ENCODE results near the gene KCTD5. TPM values are rescaled to one million over a fixed set of nuclear protein-coding genes. Genes with fewer than 3 reads are reported as not detected.

Gene KCTD5
- total RNA-seq, 1 donor from 2014 or later, result 21.6 TPM

DNA sequence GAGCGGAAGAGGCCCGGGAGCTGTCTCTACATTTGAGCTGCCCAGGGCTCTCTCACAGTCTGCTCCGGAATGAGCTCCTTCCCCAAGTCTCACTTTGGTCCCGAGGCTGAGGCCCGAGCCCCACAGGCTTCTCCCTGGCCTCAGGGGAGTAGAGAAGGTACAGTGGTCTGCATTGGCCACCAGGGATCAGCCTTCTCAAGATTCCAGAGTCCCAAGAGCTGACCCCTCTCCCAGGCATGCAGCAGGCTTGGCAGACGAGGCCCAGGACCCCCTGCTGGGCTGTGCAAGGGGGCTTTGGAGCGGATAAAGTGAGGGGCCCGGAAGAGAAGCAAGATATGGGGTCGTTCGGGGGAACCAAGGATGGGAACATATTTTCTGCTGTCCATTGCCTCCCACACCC is 34.6 kb downstream of the KCTD5 start:
- no peak overlapping the region for H3K27ac ChIP-seq
- no peak overlapping the region for H2AFZ ChIP-seq (replicated peaks)
- DNase-seq (ENCODE audit: low spot score), result peak; percentile 44

GRCh38 chr16:2717383-2718263 is 35.3 kb downstream of the KCTD5 start:
- Histone ChIP-seq H3F3A (ENCODE audit: low read depth) (peaks cover 26% of the 10 kb centered on the region), H3K4me3 (no peak overlapping the region), H3K9me3 (ENCODE audit: low read depth) (no peaks in the 10 kb centered on the region), H3K79me2 (ENCODE audit: low read depth) (no peaks in the 10 kb centered on the region), H3K27ac (no peak overlapping the region), H3K9ac (no peak overlapping the region), H3K27me3 (peaks cover 15% of the 10 kb centered on the region), H3K4me2 (no peak overlapping the region), H3K4me1 (no peaks in the 10 kb centered on the region), H3K36me3 (no peaks in the 10 kb centered on the region), H2AFZ (replicated peaks) (no peak overlapping the region), H4K20me1 (ENCODE audit: low read depth) (peaks cover 27% of the 10 kb centered on the region)
- Mint-ChIP-seq H3K4me1 (peaks cover 2% of the 10 kb centered on the region), H3K27ac (no peak overlapping the region), H3K36me3 (no peaks in the 10 kb centered on the region), H3K4me3 (no peak overlapping the region), H3K9me3 (no peaks in the 10 kb centered on the region), H3K27me3 (ENCODE audit: insufficient read depth, low read depth) (peaks cover 15% of the 10 kb centered on the region)
- no peak for TF ChIP-seq EZH2phosphoT487 (IDR thresholded peaks at IDR 0.05)
- TF ChIP-seq, protein P1, sequence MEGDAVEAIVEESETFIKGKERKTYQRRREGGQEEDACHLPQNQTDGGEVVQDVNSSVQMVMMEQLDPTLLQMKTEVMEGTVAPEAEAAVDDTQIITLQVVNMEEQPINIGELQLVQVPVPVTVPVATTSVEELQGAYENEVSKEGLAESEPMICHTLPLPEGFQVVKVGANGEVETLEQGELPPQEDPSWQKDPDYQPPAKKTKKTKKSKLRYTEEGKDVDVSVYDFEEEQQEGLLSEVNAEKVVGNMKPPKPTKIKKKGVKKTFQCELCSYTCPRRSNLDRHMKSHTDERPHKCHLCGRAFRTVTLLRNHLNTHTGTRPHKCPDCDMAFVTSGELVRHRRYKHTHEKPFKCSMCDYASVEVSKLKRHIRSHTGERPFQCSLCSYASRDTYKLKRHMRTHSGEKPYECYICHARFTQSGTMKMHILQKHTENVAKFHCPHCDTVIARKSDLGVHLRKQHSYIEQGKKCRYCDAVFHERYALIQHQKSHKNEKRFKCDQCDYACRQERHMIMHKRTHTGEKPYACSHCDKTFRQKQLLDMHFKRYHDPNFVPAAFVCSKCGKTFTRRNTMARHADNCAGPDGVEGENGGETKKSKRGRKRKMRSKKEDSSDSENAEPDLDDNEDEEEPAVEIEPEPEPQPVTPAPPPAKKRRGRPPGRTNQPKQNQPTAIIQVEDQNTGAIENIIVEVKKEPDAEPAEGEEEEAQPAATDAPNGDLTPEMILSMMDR (IDR thresholded peaks at IDR 0.05), result no peak
- no peak for TF ChIP-seq EZH2 (IDR thresholded peaks at IDR 0.05)
- DNase-seq (ENCODE audit: low spot score), result no peak

More for the DNA sequence above, 34.6 kb downstream of the KCTD5 start:
- Mint-ChIP-seq H3K27ac (no peak overlapping the region), H3K9me3 (no peaks in the 10 kb centered on the region), H3K27me3 (ENCODE audit: insufficient read depth, low read depth) (peaks cover 15% of the 10 kb centered on the region), H3K36me3 (no peaks in the 10 kb centered on the region), H3K4me3 (no peak overlapping the region), H3K4me1 (peaks cover 2% of the 10 kb centered on the region)
- H3K4me1 ChIP-seq, result no peaks in the 10 kb centered on the region
- H3K36me3 ChIP-seq, result no peaks in the 10 kb centered on the region
- no peaks in the 10 kb centered on the region for H3K79me2 ChIP-seq (ENCODE audit: low read depth)
- H3K27me3 ChIP-seq, result peaks cover 15% of the 10 kb centered on the region
- H3K9ac ChIP-seq, result no peak overlapping the region
- H3F3A ChIP-seq (ENCODE audit: low read depth), result peaks cover 24% of the 10 kb centered on the region
- H3K4me3 ChIP-seq, result no peak overlapping the region
- no peaks in the 10 kb centered on the region for H3K9me3 ChIP-seq (ENCODE audit: low read depth)
- TF ChIP-seq, protein P1 (IDR thresholded peaks at IDR 0.05), result peak; percentile 11
- TF ChIP-seq EZH2 (IDR thresholded peaks at IDR 0.05) (no peak), EZH2phosphoT487 (IDR thresholded peaks at IDR 0.05) (no peak)
- no peak overlapping the region for H3K4me2 ChIP-seq
- peaks cover 27% of the 10 kb centered on the region for H4K20me1 ChIP-seq (ENCODE audit: low read depth)

GRCh38 chr16:2719328-2720063 is 37.2 kb downstream of the KCTD5 start:
- Histone ChIP-seq H3K4me3 (no peak overlapping the region), H3K4me2 (no peak overlapping the region), H3K9ac (no peak overlapping the region), H3K27ac (no peak overlapping the region), H3K79me2 (ENCODE audit: low read depth) (no peaks in the 10 kb centered on the region), H3K27me3 (peaks cover 15% of the 10 kb centered on the region), H4K20me1 (ENCODE audit: low read depth) (peaks cover 26% of the 10 kb centered on the region), H3F3A (ENCODE audit: low read depth) (peaks cover 26% of the 10 kb centered on the region), H3K9me3 (ENCODE audit: low read depth) (no peaks in the 10 kb centered on the region), H3K36me3 (no peaks in the 10 kb centered on the region), H3K4me1 (no peaks in the 10 kb centered on the region), H2AFZ (replicated peaks) (no peak overlapping the region)
- Mint-ChIP-seq H3K27ac (no peak overlapping the region), H3K36me3 (no peaks in the 10 kb centered on the region), H3K9me3 (no peaks in the 10 kb centered on the region), H3K4me3 (peak overlapping the region; percentile 75), H3K4me1 (peaks cover 2% of the 10 kb centered on the region), H3K27me3 (ENCODE audit: insufficient read depth, low read depth) (peaks cover 15% of the 10 kb centered on the region)
- TF ChIP-seq, protein P1 (IDR thresholded peaks at IDR 0.05), result no peak
- TF ChIP-seq EZH2 (IDR thresholded peaks at IDR 0.05) (no peak), EZH2phosphoT487 (IDR thresholded peaks at IDR 0.05) (no peak)
- no peak for DNase-seq (ENCODE audit: low spot score)

Data from neural progenitor cell (in vitro differentiated cells).